Superior temporal gyrus (tissue), 1 donor: ENCODE measurements around the gene SOS2.

Experiments used
- DNase-seq: peaks from one replicate; pipeline ENCODE4 v3.0.0-alpha.2; 2016; ENCODE audit errors: extremely low spot score

The SOS2 gene

DNA sequence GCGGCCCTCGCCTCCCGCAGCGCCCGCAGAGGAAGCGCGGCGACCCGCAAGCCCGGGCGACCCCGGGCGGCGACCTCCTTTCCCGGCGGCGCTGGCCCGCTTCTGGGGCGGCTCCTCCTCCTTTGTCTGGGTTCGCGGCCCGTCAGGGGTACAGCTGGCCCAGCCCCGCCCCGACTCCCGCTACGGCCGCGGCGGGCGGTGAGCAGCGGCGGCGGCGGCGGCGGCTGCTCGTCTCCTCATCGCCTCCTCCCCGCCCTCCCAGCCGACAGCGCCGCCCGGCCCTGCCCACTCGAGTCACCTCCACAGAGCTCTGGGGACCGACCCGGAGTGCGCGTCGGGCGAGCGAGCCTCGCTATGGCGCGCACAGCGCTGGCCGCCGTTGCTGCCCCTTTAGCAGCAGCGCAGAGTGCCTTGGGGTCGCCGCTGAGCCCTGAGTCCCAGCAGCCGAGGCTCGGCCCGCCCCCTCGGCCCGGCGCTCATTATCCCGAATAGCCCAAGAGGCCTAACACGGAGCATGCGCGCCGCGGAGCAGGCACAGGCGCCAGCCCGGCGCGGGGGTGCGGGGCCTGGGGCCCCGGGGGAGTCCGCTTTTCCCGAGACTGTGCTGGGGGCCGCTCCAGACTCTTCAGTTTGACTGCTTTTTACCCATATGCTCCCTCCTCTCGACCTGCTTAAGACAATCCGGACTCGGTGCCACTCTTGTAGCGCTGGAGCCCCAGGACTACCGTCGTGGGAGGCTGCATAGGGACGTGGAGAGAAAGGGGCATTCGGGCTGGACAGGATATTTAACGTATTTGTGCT is at the start of gene SOS2:
Gene SOS2 (minus strand): TSS at position 104 of the 801 bp plus-strand sequence. CDS start 295 bp downstream, outside the sequence.
- peak; percentile 88 for DNase-seq

DNA sequence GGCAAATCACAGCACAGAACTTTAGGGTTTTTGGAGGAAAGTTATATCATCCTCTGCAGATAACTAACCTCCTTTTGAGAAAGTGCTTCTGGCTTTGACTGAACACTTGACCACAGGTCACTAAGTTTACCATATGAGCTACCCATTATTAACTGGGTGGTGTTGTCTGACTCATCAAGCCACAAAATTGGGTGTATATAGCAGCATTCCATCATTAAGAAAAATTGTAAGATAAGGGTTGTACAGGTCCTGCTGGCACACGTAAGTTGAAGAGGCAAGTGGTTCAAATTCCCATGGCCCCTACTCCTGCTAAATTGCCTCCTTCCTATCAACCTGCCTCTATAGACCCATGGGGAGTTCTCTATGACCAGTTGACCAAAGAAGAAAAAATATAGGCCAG is 41.1 kb upstream of the SOS2 start:
- no peak for DNase-seq

DNA sequence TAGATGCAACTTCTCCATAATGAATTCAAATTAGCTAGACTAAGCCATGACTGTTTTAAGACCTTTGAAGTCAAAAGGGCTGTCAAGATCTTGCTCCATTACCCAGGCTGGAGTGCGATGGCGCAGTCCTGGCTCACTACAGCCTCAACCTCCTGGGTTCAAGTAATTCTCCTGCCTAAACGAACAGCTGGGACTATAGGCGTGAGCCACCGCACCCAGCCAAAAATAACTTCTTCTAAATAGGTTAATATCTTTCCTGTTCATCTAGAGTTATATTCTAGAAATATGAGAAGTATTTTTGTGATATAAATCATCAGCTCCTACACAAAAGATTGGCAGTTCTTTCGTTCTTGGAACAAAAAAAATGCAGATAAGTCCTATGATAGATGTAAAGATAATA is 39.6 kb upstream of the SOS2 start:
- DNase-seq = no peak

DNA sequence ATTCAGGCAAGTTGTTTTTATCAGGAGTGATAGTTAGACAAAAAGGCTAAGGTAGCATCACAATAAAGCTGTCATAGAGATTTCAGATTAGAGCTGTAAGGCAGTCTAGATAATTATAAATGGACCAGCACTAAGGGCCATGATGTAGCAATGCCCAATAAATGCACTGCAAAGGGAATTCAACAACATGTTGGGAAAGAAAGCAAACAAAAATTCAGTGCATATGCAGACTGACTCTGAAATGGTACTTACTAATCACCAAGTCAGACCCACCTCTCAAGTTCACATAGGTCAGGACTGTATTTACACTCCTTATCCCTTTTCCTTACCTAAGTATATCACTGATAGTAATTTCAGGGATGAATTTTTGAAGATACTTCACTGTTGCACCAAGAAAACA is 33.7 kb upstream of the SOS2 start:
- no peak for DNase-seq

DNA sequence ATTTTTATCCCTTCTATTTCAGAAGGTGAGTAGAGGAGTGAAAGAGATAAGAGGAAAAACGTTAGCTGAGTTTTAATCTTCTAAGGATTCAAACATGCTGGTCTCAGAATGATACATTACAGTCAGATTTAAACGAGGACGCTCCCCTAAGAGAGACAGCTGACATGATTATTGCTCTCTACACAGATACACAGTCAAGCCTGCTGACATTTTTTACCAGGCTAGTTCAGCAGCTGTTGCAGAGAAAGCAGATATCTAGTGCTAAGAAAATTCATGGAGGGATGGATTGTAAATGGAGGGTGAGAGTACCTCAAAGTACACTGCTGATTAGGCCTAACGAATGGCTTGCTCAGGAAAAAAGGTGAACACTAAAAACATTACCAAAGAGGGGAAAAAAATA is 31.9 kb upstream of the SOS2 start:
- DNase-seq = no peak

DNA sequence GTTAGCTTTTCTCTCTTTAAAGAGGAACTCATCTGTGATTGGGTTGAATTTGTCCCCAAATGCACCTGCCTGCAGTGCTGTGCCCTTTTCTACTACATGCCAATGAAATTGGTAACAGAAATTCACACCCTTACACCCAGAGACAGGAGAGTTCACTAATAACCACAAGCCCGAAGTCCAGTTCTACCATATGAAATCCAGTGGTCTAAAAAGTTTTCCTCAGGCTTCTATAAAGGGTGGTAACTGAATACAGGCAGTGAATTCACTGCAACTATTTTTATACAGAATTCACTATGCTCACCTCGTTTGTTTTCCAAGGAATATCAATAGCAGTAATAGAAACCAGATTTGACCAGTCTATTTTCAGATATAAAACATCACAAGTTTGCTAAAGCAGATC is 31.5 kb upstream of the SOS2 start:
- no peak for DNase-seq

DNA sequence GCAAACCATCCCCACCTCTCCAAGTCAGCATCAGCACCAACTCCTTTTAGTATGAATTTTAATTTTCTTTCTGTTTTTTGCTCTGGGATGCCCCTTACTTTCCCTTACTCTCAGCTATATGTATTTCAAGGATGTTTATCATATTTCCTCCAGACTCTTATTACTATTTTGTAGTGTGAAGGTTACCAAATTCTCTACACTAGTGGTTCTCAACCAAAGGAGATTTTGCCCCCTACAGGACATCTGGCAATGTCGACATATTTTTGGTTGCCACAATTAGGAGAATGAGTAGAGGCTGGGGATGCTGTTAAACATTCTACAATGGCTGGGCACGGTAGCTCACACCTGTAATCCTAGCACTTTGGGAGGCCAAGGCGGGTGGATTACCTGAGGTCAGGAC is 29.1 kb upstream of the SOS2 start:
- peak; percentile 47 for DNase-seq

DNA sequence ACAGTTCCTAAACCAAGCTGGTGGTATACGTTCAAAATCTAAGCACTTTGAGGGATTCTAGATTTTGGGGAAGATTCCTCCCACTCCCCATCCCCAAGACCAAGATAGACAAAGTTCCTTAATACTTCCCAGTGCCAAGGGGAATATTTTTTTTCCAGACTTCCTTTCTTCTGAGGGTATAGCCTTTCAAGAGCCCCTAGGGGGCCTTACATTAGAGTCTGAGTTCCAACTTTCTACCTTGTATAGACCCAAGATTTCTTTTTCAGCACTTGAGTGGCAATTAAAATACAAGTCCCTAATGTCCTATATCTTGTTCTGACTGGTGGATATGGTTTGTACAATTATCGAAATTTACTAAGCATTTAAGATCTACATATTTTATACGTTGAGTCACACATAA is 28.7 kb upstream of the SOS2 start:
- no peak for DNase-seq

DNA sequence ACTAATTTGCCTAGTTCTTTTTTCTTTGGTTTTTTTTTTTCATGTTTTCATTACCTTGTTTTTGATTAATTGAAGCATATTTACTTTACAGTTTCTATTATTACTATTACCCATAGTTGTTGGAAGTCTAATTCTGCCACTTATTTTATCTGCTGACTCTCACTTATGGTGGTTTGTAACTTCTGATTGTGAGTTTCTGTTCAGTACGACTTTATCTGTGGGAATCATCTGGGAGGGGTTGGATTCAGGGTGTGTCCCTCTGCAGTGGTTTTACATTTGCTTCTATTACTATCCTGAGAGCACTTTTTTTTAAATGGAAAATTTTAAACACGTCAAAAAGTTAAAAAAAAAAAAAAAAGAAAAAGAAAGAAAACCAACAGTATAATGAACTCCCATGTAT is 26.4 kb upstream of the SOS2 start:
- DNase-seq = no peak

DNA sequence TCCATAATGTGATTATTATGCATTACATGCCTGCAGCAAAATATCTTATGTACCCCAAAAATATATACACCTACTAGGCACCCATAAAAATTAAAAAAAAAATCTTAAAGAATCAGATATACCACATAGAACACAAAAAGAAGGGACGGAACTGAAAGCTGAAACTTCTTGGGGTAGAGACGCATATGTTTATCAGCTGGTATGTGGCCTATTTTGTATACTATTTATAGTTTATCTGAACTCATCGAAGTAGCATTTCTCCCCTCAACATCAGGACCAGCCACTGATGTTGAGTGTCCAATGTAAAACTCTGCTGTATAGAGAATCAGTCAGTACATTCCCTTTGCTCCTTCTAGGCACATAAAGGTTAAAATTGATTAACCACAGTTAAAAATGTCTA is 22.9 kb upstream of the SOS2 start:
- no peak for DNase-seq

DNA sequence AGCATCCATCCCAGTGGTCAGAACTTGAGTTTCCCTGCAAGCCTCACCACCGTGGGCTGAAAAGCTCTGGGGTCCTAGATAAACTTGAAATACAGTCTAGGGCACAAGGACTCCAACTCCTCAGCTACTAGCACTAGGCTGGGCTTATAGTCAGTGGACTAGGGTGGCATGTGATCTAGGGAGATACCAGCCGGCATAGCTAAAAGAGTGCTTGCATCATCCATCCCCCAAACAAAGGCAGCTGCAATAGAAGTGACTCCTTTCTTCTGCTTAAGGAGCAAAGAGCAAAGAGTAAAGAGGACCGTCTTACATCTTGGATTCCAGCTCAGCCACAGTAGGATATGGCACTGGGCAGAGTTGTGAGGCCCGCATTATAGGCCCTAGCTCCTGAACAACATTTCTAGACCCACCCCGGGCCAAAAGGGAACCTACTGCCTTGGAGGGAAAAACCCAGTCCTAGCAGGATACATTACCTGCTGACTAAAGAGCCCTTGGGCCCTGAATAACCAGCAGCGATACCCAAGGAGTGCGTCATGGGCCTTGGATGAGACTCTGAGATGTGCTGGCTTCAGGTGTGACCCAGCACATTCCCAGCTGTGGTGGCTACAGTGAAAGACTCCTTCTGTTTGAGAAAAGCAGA is 17.9 kb upstream of the SOS2 start:
- DNase-seq = no peak

DNA sequence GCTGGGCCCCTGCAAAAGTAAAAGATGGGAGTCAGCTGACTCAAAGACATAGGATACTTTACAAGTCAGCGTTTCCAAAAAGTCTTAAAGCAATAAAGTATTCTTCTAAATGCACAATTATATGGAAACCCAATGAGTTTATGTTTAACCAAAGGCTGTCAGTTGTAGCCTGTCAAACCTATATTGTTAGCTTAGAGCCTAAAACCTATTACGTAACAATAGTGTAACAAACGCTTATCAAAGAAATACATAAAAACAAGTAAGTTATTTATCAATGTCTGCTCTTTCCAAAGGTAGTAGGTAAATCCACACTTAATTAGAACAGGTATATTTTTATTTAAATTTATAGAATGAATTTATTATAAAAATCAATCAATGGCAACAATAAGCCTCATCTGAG is 15.9 kb upstream of the SOS2 start:
- DNase-seq = no peak

DNA sequence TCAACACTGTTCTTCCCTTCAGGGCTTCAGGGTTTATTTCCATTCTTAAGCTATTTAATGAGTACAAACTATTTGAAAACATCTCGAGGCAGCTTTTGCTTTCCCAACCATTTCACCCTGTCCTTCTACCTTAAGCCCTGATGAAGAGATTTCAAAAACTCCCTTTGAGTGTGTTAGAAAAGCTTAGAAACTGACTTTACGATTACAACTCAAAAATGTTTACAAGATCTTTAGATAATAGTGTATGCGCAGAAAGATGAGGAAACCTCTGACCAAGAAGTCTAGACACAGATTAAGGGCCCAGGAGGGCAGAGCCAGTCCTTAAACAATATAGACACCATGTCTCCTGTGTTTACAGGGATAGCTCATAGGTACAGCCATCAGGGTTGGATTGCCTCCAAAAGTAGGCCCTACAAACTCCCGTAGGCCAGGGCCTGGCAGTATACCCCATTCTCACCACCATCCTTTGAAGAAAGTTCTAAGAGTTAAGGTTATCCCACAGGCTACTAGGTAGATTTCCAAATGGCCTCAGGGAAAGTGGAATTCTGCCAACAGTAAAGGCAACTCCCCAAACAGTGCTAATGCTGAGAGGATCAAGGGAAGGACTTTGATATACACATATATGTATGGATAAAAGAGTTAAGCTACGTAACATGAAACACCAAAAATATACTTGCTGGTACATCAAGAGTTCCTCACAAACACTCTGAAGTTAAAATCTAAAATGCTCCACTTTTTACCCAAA is 11.4 kb upstream of the SOS2 start:
- DNase-seq = no peak

DNA sequence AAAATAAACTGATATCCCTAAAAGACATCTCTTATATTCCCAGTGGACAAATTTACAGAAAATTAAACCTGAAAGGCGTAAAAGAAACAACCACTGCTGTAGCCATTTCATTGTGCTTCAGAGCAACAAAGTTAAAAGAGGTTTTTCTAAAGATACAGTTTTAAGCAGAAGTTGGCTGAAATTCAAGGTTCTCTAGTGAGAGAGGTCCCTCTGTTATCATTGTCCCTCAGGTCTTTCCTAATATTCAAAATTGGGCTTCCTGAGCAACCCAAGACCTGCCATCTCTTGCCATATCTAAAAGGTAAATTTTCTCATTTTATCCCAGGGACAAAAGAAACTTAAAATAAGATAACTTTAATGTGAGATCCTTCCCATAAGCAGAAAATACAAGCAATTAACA is 10.7 kb upstream of the SOS2 start:
- no peak for DNase-seq

DNA sequence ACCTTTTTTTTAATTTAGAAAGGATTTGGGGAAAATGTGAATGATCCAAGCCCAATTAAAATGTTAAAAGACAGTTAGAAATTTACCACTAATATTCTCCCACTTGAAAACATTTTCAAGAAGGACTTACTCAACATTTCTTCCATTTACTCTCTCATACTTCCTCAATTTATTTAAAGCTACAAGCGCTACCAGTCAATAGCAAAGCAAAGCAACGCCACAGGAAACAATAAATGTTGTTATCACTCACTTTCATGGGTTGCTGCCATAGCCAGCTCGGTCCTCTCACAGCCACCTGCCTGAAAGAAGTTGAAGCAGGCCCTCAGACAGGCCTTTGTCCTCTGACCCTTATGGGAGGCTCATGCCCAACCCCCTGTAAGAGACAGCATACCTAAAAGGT is 6.0 kb upstream of the SOS2 start:
- DNase-seq = no peak

DNA sequence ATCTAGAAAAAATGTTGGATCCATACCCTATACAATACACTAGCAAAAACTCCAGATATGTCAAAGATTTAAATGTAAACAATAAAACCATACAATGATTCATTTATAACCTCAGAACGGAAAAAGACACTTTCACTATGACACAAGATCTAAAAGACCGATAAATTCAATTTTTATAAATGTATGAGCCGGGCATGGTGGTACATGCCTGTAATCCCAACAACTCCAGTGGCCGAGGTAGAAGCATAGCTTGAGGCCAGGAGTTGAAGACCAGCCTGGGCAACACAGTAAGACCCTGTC is 2.5 kb upstream of the SOS2 start:
- DNase-seq = no peak

DNA sequence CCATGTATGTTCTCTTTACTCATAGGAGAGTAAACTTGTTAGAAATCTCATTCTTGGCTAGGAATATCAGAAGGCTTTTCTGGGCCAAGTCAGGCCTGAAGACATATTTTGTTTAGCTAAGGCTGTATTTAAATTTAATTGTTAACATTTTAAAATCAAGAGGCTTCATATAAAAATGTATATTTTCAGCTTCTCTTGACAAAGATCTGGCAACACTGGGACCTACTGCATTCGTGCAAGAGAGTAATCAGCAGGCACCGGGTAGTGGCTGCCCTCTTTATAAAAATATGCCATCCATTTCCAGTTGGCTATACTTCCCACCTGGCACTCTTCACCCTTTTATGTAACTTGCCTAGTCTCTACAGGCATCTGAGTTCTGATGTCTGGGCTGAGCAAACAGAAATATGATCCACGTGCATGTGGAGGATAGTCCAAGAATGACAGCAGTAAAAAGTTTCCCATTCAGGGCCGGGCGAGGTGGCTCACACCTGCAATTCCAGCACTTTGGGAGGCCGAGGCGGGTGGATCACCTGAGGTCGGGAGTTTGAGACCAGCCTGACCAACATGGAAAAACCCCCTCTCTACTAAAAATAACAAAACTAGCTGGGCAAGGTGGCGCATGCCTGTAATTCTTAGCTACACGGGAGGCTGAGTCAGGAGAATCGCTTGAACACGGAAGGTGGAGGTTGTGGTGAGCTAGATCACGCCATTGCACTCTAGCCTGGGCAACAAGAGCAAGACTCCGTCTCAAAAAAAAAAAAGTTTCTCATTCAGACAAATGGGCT is 2.0 kb upstream of the SOS2 start:
- no peak for DNase-seq

DNA sequence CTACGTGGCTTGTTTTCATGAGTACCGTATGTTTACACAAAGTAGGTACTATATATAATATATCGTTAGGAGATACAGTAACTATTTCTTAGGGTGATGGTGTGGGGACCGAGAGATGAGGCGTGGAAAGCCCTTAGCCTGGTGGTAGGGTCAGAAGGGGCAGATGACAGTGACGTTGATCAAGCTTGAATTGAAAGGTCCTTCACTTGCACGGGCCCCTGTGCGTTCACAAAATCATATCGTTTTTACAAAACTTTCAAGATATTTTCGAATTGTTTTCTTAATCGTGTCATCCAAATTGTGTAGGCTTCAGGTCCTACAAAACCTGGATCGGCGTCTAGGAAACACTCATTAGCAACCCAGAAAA is 881 bp upstream of the SOS2 start:
- peak; percentile 38 for DNase-seq

DNA sequence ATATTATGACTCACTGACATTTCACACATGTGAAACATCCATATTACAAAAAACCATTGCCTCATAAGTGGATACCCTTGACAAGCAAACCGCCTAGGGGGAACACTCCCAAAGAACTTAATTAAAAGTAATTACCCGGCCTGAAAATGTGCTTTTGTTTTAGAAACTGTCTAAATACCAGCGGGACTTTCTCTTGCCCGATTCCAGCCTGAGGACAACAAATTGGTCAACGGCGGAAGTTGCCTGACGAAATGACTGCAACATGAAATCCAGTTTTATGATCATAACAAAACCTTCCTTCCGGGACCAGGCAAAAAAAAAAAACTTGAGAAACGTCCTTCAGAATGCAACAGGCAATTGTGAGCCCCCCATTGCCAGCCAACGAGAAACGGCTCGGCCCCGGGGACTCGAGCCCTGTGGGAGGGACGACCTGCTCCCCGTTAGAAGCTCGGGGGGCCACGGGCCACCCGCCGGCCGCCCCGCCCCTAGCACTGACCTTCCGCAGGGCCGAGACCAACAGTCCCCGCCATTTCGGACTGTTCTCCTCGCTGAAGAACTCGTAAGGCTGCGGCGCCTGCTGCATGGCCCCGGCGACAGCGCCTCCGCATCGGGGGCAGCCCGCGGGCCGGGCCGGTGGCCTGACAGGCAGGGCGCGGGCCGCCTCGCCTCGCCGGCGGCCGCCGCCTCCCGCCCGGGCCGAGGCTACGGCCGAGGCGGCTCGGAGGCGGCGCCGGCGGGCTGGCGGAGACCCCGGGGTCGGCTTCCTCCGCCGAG is 490 bp downstream of the SOS2 start:
- DNase-seq = peak; percentile 63

DNA sequence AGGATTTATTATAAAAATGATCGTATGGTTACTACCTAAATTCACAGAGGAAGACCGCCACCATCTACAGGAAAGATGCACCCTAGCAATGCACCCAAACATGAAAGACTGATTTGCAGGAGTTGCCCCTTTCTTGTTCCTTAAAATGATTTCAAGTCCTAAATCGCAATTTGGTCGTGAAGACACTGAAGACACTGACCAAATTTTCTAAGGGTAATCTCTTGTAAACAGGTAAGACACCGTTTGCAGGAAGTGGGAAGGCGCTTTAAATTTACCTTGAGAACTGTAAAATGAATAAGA is 1.0 kb downstream of the SOS2 start:
- no peak for DNase-seq

DNA sequence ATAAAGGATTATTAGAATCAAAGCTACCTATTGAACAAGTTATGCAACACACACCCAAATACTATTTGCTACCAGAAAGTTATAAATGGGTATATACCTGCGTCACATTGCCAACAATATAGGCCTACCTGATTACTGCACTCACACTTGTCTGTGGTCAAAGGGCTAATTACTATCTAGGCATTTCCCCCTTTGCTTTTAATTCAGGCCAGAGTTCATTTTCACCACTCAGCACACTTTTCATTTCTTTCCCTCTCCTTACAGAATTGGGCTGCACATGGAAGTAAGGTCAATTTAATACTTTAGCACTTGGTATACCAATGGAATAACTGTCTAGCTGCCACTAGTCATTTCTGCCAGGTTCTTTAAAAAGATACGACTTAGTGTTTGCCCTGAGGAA is 1.7 kb downstream of the SOS2 start:
- DNase-seq = no peak

DNA sequence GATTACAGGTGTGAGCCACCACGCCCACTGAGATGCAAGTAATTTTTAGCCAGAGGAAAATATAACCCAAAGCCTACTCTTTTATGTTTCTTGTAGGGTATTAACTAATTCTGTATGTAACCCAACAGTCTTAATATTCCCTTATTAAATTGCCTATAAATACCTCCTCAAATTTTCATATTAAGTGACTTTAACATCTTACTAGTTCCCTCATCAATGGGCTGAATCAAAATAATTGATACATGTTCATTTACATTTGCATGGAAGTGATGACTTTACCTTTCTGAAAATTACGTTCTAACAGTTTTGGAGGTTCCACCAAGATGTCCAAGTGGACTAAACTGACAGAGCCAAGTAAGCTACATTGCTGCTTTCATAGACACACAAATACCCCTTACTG is 3.1 kb downstream of the SOS2 start:
- no peak for DNase-seq
